Activated CD8-positive, alpha-beta memory T cell treated with anti-CD3 and anti-CD28 coated beads, Interleukin-2, amount 50 U/mL, for 1 hour (primary cell): Measurements from ENCODE around the gene FNDC11.
"Not testable (repeated sequence)": the region's sequence is repeated elsewhere in the genome, so short reads cannot be mapped to it uniquely, and the experiment has no call there.

ENCODE experiments used
- DNase-seq: peaks from one replicate; pipeline ENCODE4 v3.0.0-alpha.2; 2020; ENCODE audit errors: extremely low read depth

Gene FNDC11, protein sequence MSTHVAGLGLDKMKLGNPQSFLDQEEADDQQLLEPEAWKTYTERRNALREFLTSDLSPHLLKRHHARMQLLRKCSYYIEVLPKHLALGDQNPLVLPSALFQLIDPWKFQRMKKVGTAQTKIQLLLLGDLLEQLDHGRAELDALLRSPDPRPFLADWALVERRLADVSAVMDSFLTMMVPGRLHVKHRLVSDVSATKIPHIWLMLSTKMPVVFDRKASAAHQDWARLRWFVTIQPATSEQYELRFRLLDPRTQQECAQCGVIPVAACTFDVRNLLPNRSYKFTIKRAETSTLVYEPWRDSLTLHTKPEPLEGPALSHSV

DNA sequence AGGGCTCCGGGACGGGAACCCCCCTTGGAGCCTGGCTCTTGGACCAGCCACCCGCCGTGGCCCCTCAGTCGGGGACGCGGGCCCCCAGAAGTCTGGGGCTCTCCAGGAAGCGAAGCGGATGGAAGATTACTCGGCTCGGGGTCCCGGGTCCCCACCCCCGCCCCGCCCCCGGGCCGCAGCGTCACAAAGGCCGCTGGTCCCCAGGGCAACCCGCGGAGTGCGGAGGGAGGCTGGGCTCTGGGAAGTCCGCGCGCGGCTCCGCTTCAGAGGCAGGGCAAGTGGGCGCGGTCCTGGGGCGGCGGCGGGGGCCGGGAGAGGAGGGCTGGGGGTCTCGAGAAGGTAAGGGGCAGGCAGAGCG, at the start of gene FNDC11:
TSS of gene FNDC11 (plus strand) at position 227 of the 358 bp plus-strand sequence. CDS start 1,505 bp downstream, outside the sequence.
- DNase-seq = no peak

DNA sequence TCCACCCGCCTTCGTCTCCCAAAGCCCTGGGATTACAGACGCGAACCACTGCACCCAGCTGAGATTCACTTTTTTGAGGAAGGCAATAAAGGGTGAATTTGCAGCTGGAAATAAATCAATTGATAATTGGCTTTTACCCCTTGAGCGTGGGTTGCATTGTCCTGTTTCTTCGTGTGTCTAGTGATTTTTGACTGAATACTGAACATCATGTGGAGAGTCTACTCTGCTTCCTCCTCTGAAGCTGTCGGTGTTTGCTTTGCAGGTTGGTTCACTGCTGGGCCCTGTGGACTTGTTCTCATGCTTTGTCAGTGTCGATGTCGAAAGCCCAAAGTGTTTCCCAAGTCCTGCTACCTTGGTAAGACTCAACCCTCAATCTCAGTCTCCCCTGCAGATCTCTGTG, 49.3 kb upstream of the FNDC11 start:
- DNase-seq = no peak

- DNase-seq = no peak
Measured at GRCh38 chr20:63505281-63505680, 48.7 kb upstream of the FNDC11 start.

DNA sequence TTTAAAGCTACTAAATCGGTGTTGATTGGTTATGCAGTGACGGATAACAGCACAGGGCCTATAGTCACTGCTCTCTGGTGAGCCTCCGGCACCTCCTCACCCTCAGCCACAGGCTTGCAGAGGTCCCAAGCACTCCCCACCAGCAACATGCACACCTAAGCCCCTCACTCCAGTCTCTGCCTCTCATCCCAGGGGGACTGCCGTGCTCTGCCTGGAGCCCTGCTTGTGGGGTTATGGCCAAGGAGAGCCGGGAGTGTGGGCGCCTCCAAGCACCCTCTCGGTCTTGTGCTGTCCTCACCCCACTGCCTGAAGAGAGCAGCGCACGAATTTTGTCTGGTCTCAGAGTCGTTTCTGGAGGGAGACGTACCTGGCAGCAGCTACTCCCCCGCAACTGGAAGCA, 48.2 kb upstream of the FNDC11 start:
- no peak for DNase-seq

- DNase-seq = no peak
Measured at GRCh38 chr20:63507083-63507743, 46.7 kb upstream of the FNDC11 start.

GRCh38 chr20:63508072-63508768, 45.7 kb upstream of the FNDC11 start:
- DNase-seq = no peak

DNA sequence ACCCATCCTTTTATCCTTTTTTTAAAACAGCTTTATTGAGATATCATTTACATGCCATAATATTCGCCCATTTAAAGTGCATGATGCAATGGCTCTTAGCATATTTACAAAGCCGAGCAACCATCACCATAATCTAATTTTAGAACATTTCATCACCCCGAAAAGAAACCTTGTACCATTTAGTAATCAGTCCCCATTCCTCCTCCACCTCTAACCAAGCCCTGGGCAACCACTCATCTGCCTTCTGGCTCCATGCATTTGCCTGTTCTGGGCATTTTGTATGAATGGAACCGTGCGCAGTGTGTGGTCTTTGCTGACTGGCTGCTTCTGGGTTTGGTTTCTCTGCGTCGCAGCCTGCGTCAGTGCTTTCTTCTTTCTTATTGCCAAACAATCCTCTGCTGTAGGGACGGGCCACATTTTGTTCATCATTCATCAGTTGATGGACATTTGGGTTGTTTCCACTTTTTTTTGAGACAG, 44.8 kb upstream of the FNDC11 start:
- DNase-seq = no peak

GRCh38 chr20:63513207-63513606, 40.8 kb upstream of the FNDC11 start:
- no peak for DNase-seq

DNA sequence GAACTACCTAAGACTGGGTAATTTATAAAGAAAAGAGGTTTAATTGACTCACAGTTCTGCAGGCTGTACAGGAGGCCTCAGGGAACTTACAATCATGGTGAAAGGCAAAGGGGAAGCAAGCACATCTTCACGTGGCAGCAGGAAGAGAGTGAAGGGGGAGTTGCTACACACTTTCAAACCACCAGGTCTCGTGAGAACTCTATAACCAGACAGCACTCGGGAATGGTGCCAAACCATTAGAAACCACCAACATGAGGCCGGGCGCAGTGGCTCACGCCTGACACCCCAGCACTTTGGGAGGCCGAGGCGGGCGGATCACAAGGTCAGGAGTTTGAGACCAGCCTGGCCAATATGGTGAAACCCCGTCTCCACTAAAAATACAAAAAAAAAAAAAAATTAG, 39.4 kb upstream of the FNDC11 start:
- not testable (repeated sequence) for DNase-seq

- DNase-seq = no peak
Measured at GRCh38 chr20:63517376-63518309, 36.3 kb upstream of the FNDC11 start.

DNA sequence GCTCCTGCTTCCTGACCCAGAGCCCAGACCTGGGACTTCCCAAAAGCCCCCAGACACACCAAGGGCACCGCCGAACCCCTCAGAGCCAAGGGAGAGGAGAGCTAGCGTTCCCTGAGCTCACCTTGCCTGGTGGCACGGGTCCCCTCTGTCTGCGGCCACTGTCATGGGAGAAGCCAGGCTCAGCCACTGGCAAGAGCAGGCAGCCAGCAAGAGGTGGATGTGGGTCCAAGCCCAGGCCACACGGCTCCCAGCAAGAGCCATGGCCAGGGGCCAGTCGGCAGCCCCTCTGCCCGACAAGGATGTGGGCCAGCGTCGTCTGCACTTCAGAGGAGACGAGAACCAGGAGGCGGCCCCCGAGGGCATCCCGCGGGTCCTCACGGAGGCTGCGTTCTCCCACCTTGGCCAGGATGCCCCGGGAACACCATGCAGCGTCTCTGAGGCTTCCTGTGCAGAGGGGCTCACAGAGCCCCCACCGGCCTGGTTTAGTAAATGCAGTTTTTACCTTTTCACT, 35.6 kb upstream of the FNDC11 start:
- no peak for DNase-seq

- DNase-seq = no peak
Measured at GRCh38 chr20:63518946-63519667, 34.9 kb upstream of the FNDC11 start.

DNA sequence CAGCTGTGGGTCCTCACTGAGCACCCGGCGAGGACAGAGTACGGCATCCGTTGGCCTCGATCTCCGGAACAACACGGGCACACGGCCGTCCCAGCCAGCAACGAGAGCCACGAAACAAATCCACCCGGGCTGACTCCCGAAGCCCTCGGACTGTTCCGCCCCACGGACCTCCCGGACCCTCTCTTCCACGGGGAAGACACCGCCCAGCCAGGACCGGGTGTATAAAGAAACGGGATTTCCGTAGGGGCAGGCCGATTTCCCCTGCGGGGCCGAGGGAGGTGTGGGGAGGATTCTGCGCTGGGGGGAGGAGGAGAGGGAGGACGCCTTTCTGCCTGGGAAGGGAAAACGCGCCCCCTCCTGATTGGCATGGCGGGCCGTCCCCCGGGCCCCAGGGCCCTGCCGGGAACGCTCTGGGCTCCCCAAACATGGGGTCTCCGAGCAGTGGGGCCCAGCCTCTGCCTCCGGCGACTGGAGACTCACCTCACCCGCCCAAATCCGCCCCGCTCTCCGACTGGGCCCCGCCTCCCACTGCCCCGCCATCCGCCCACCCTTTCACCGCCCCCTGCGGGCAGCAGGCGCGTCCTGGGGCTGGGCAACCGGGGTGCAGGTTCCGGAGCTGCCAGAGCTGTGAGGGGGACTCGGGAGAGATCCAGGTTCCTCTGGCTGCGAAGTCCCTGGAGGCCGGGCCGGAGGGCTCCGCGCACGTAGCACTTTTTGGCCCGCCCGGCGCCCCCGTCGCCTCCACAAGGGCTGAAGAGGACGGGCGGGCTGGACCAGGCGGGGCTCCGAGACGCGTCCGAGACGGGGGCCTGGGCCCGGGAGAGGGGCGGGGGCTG, 34.1 kb upstream of the FNDC11 start:
- no peak for DNase-seq

- DNase-seq = peak; percentile 48
Measured at GRCh38 chr20:63520504-63520933, 33.4 kb upstream of the FNDC11 start, which contains the start of gene PPDPF. PPDPF (plus strand) TSS chr20:63520765; CDS start chr20:63521309, 544 bp downstream.

DNA sequence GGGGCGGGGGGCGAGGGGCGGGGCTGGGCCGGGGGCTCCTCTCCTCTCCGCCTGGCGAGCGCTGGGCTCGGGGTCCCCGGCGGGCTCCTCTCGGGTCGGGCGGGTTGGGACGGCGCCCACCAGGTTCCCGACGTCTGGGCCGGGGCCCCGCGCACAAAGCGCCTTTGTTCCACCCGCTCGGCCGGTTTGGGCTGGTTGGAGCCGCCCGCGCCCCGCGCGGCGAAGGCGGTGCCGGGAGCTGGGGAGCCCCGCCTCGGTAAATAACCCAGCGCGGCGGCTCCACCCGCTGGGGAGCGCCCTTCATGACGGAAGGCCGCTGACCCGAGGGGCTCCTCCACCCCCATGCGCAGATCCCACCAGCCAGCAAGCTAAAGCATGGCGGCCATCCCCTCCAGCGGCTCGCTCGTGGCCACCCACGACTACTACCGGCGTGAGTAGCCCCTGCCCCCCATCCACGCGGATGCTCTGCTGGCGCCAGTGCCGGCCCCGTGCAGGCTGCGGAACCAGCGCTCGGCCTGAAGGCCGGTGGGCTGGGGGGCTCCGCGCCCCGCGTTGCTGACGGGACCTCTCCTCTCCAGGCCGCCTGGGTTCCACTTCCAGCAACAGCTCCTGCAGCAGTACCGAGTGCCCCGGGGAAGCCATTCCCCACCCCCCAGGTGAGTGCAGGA, 32.9 kb upstream of the FNDC11 start:
- no peak for DNase-seq

DNA sequence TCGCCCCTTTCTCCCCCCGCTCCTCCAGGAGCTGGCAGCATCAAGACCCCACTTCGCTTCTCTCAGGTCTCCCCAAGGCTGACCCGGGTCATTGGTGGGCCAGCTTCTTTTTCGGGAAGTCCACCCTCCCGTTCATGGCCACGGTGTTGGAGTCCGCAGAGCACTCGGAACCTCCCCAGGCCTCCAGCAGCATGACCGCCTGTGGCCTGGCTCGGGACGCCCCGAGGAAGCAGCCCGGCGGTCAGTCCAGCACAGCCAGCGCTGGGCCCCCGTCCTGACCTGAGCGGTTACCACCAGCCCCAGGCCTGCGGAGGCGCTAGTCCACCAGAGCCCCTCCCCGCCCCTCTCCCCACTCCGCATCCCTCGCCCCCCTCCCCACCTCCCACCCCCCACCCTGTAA, 32.4 kb upstream of the FNDC11 start:
- DNase-seq = no peak

- no peak for DNase-seq
Measured at GRCh38 chr20:63522091-63522868, 31.7 kb upstream of the FNDC11 start.

DNA sequence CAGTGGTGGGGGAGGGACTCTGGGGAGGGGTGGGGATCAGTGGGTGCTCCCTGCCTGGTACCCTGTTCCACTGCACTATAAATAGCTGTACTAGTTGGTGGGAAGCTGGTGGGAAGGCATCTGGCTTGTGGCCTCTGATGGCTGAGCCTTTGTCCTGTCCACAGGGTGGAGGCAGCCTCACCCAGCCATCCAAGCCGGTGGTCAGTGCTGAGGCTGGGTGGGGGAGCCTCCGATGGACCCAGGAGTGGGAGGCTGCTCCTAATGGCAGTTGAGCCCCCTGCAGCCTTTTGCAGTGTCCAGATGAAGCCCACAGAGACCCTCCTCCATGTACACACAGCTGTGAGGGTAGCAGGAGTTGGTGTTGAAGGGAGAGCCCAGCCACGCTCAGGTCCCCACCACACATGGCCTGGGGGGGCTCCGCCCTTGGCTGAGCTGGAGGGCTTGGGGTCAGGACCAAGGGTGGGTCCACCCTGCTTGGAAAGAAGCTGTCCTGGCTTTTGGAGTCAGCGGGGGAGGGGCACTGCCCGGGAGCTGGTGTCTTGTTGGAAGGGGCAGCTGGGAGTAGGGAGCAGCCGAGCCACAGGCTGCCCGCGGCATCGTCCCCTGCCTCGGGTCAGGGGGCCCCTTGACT, 30.9 kb upstream of the FNDC11 start:
- no peak for DNase-seq
